ENCODE data around the gene PLCG2. TPM values are rescaled to one million over a fixed set of nuclear protein-coding genes. Genes with fewer than 3 reads are reported as not detected.

PLCG2 gene
- total RNA-seq, 1 donor, result 0.43 TPM

DNA sequence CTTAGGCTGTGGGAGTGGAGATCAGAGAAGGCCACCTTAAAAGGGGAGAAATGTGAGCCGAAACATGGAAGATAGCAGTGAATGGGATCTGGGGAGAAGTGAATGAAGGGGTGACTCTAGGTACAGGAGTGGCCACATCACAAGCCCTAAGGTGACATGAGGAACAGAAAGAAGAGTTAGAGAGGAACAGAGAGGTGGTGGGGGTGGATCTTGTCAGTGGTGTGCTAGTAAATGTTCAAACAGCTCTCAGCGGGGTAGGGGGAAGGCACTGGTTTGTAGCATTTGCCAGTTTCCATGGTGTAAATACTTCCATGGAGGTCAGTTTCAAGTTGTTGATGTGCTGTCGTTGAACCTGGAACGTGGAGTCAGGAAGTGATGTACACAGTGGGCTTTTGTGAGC is 141.4 kb downstream of the PLCG2 start:
- DNase-seq (ENCODE audit: low read depth), result no peak
- TF ChIP-seq, protein P1, sequence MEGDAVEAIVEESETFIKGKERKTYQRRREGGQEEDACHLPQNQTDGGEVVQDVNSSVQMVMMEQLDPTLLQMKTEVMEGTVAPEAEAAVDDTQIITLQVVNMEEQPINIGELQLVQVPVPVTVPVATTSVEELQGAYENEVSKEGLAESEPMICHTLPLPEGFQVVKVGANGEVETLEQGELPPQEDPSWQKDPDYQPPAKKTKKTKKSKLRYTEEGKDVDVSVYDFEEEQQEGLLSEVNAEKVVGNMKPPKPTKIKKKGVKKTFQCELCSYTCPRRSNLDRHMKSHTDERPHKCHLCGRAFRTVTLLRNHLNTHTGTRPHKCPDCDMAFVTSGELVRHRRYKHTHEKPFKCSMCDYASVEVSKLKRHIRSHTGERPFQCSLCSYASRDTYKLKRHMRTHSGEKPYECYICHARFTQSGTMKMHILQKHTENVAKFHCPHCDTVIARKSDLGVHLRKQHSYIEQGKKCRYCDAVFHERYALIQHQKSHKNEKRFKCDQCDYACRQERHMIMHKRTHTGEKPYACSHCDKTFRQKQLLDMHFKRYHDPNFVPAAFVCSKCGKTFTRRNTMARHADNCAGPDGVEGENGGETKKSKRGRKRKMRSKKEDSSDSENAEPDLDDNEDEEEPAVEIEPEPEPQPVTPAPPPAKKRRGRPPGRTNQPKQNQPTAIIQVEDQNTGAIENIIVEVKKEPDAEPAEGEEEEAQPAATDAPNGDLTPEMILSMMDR (IDR thresholded peaks at IDR 0.05; ENCODE audit: insufficient read depth, low read depth, low read length), result no peak
- H3K4me3 ChIP-seq (ENCODE audit: low read depth, low read length), result no peak overlapping the region

DNA sequence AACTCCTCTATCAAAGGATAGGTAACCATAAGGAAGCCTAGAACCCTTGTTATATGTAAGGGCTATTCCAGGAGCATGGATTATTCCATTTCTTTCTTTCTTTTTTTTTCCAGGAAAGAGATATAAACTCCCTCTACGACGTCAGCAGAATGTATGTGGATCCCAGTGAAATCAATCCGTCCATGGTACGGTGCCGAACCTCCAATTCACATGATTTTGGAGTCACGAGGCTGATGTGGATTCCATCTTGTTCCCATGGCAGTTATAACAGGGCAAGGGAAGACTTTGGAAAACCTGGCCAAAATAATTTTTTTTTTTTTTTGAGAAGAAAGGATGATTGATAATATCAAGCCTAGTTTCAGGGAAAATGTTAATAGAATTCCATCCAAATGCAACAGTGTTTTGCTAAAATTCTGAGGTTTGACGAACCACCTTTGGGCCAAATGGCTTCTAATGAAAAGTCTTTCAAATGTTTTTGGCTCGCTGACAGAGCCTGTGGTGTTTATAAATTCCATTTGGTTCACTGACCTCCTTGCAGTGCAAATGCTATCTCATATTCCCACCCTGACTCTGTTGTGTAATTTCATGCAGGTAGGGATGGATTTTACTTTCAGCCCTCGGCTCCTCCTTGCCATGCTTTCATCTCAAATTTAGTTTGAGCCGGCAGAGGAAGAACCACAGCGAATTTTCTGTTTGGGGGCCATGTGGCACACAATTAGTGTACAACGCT is 142.2 kb downstream of the PLCG2 start:
- no peak for DNase-seq (ENCODE audit: low read depth)
- TF ChIP-seq, protein P1 (IDR thresholded peaks at IDR 0.05; ENCODE audit: insufficient read depth, low read depth, low read length), result no peak
- no peak overlapping the region for H3K4me3 ChIP-seq (ENCODE audit: low read depth, low read length)

DNA sequence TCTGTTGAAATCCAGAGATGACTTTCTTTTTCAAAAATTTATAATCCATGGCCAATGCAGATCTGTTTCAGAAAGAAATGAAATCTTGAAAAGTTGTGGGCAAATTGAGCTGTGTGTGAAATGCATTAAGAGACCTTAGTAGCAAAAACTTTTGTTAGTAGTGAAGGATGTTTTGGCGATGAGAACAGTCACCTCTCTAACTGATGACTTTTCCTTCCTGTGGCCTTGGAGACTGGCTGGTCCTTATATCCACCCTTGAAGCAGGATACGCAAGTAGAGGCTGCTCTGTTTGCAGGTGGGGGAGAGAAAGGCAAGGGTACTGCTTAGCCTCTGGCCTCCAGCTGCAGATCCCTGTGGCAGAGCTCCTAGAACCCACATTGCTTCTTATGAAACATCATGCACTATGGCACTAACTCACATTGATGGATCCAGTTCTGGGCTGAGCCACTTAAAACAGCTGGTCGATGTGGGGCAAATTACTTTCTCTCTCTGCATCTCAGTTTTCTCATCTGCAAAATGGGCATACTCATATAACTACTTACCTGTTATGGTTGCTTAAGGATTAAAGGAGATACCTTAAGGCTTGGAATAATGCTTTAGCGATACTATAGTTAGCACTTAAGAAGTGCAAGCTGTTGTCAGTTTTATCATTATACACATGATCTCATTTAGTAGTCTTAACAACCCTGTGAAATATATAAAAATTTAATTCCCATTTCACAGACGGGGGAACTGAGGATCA is 142.9 kb downstream of the PLCG2 start:
- no peak for DNase-seq (ENCODE audit: low read depth)
- H3K4me3 ChIP-seq (ENCODE audit: low read depth, low read length), result no peak overlapping the region
- TF ChIP-seq, protein P1 (IDR thresholded peaks at IDR 0.05; ENCODE audit: insufficient read depth, low read depth, low read length), result no peak

DNA sequence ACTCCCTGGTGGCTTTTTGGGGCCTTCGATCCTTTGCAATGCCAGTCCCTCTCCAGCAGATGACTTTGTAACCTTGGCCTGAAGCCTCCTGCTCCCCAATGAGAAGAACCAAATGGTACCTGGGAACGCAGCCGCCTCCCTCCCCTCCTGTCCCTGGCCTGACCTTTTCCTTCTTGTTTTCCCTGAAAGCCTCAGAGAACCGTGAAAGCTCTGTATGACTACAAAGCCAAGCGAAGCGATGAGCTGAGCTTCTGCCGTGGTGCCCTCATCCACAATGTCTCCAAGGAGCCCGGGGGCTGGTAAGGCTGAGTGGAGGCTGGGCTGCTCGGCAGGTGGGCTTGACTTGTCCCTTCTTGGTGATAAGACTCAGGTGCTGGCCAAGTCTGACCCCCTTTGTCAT is 144.2 kb downstream of the PLCG2 start:
- TF ChIP-seq, protein P1 (IDR thresholded peaks at IDR 0.05; ENCODE audit: insufficient read depth, low read depth, low read length), result no peak
- DNase-seq (ENCODE audit: low read depth), result no peak
- no peak overlapping the region for H3K4me3 ChIP-seq (ENCODE audit: low read depth, low read length)

DNA sequence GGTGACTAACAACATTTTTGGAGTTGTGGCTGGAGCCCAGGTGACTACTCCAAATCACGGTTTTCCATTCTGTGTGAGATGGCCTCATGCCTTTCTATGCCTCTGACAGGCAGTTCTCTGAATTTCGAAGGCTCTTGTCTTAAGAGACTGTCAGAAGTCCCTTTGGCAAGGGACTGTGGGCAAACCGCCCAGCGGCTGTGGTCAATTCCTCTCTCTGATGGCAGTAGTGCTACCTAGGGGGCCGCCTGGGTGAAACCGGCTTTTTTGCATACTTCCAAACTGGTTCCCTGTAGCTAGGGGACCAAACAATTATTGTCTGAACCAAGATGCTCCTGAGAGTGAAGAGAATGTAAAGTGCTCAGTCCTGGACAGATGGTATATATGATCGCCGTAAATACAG is 145.9 kb downstream of the PLCG2 start:
- H3K4me3 ChIP-seq (ENCODE audit: low read depth, low read length), result no peak overlapping the region
- TF ChIP-seq, protein P1 (IDR thresholded peaks at IDR 0.05; ENCODE audit: insufficient read depth, low read depth, low read length), result no peak
- DNase-seq (ENCODE audit: low read depth), result no peak

DNA sequence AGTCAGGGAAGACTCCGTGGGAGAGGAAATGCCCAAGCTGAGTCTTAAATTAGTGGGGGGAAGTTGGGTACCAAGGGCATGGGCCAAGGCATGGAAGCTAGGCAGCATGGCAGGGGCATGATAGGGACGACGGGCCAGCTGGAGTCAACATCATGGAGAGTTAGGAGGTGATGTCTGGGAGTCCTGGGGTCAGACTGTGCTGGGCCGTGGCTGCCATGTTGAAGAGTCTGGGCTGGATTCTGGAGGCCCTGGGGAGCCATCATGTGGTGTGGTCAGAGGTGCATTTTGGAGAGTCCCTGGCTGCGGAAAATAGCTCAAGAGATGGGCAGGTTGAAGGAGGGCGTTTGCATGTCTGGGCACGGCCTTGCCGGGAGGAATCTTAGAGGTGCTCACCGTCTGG is 146.9 kb downstream of the PLCG2 start:
- no peak overlapping the region for H3K4me3 ChIP-seq (ENCODE audit: low read depth, low read length)
- DNase-seq (ENCODE audit: low read depth), result no peak
- TF ChIP-seq, protein P1 (IDR thresholded peaks at IDR 0.05; ENCODE audit: insufficient read depth, low read depth, low read length), result no peak

Measured in fibroblast of villous mesenchyme (primary cell).